Mesenchymal stem cell (in vitro differentiated cells and primary cell): ENCODE measurements around the gene CRTC1.
A peak's percentile ranks its signal among the peaks of the same experiment; 100 is the strongest.

Source experiments
- DNase-seq: peaks from one replicate; pipeline ENCODE4 v3.0.0-alpha.2; 2013
- H2AFZ ChIP-seq: one replicate; pipeline ENCODE4 v1.6.1; 2013; ENCODE audit warnings: low read depth, mild to moderate bottlenecking, control low read depth, inconsistent platforms, low read length, moderate library complexity
- H2AK5ac ChIP-seq: 2 replicates; pipeline ENCODE4 v1.6.1; 2013; ENCODE audit warnings: low read length, moderate library complexity, mild to moderate bottlenecking, inconsistent platforms; ENCODE audit not compliant: severe bottlenecking
- H2BK120ac ChIP-seq: one replicate; pipeline ENCODE4 v1.6.1; 2013; ENCODE audit warnings: low read depth, mild to moderate bottlenecking, inconsistent platforms, low read length, moderate library complexity
- H2BK12ac ChIP-seq, 2 experiments: one replicate each; pipeline ENCODE4 v1.6.1; 2013; ENCODE audit warnings: inconsistent platforms in 2 of 2, low read length in 2 of 2, mild to moderate bottlenecking in 2 of 2, moderate library complexity in 2 of 2, control low read depth in 1 of 2
- H2BK15ac ChIP-seq: one replicate; pipeline ENCODE4 v1.6.1; 2013; ENCODE audit warnings: mild to moderate bottlenecking, low read depth, inconsistent platforms; ENCODE audit not compliant: poor library complexity, severe bottlenecking
- H2BK5ac ChIP-seq: 2 replicates; pipeline ENCODE4 v1.6.1; 2013; ENCODE audit warnings: low read depth, mild to moderate bottlenecking, low read length, control low read depth, inconsistent platforms; ENCODE audit not compliant: poor library complexity, severe bottlenecking
- H3K14ac ChIP-seq, 2 experiments: one replicate each; pipeline ENCODE4 v1.6.1; 2013; ENCODE audit warnings: inconsistent platforms in 2 of 2, low read length in 2 of 2, control low read depth in 1 of 2, mild to moderate bottlenecking in 1 of 2, moderate library complexity in 1 of 2
- H3K18ac ChIP-seq, 2 experiments: one replicate each; pipeline ENCODE4 v1.6.1; 2013; ENCODE audit warnings: inconsistent platforms in 2 of 2, low read length in 2 of 2, control low read depth in 1 of 2, low read depth in 1 of 2, mild to moderate bottlenecking in 1 of 2
- H3K23ac ChIP-seq, 2 experiments: one replicate each; pipeline ENCODE4 v1.6.1; 2013; ENCODE audit warnings: inconsistent platforms in 2 of 2, low read length in 2 of 2, mild to moderate bottlenecking in 2 of 2, moderate library complexity in 2 of 2, control low read depth in 1 of 2
- H3K27ac ChIP-seq: 2 replicates; pipeline ENCODE4 v1.5.1; 2013; ENCODE audit warnings: mild to moderate bottlenecking, moderate library complexity, low read length, control low read depth, inconsistent platforms; ENCODE audit not compliant: poor library complexity, severe bottlenecking
- H3K27me3 ChIP-seq, 2 experiments: 2 replicates each; pipeline versions ENCODE4 v1.6.1 to v1.7.0; 2013; ENCODE audit warnings: low read length in 2 of 2, mild to moderate bottlenecking in 2 of 2, moderate library complexity in 2 of 2, control low read depth in 1 of 2, inconsistent platforms in 1 of 2; ENCODE audit not compliant: control insufficient read depth in 1 of 2, insufficient read depth in 1 of 2
- H3K36me3 ChIP-seq, 2 experiments: 2 replicates each; pipeline versions ENCODE4 v1.6.1 to v1.7.0; 2013; ENCODE audit warnings: low read length in 2 of 2, control low read depth in 1 of 2, inconsistent platforms in 1 of 2, low read depth in 1 of 2, mild to moderate bottlenecking in 1 of 2; ENCODE audit not compliant: insufficient read depth in 2 of 2, control insufficient read depth in 1 of 2
- H3K4ac ChIP-seq, 2 experiments: one replicate each; pipeline ENCODE4 v1.6.1; 2013; ENCODE audit warnings: inconsistent platforms in 2 of 2, low read length in 2 of 2, mild to moderate bottlenecking in 2 of 2, moderate library complexity in 2 of 2, control low read depth in 1 of 2, low read depth in 1 of 2
- H3K4me1 ChIP-seq: 2 replicates; pipeline ENCODE4 v1.6.1; 2013; ENCODE audit warnings: low read depth, low read length, control low read depth; ENCODE audit not compliant: control insufficient read depth, insufficient read depth
- H3K4me2 ChIP-seq: 2 replicates; pipeline ENCODE4 v1.6.1; 2013; ENCODE audit warnings: low read length, mild to moderate bottlenecking, inconsistent platforms; ENCODE audit not compliant: poor library complexity, severe bottlenecking
- H3K4me3 ChIP-seq, 2 experiments: 2 replicates each; pipeline versions ENCODE4 v1.5.1 to v1.7.0; 2013; ENCODE audit warnings: low read length in 2 of 2, mild to moderate bottlenecking in 2 of 2, control low read depth in 1 of 2, low read depth in 1 of 2; ENCODE audit not compliant: insufficient read depth in 1 of 2
- H3K79me1 ChIP-seq: replicated peaks from 2 replicates; pipeline ENCODE4 v1.6.1; 2013; ENCODE audit warnings: mild to moderate bottlenecking, control low read depth, low read length, inconsistent platforms; ENCODE audit not compliant: poor library complexity, severe bottlenecking
- H3K9ac ChIP-seq: 2 replicates; pipeline ENCODE4 v1.7.0; 2013; ENCODE audit warnings: mild to moderate bottlenecking, low read length, moderate library complexity
- H3K9me3 ChIP-seq: 2 replicates; pipeline ENCODE4 v1.7.0; 2013; ENCODE audit warnings: mild to moderate bottlenecking, low read length; ENCODE audit not compliant: control insufficient read depth
- H4K8ac ChIP-seq: one replicate; pipeline ENCODE4 v1.6.1; 2013; ENCODE audit warnings: inconsistent platforms, mild to moderate bottlenecking, low read length, moderate library complexity
- H4K91ac ChIP-seq: one replicate; pipeline ENCODE4 v1.6.1; 2013; ENCODE audit warnings: mild to moderate bottlenecking, low read length, inconsistent platforms
- WGBS: methylation state at CpG from one replicate; pipeline ENCODE4 v1.1.7; 2013; ENCODE audit warnings: mixed read lengths; 5-methylcytosine and 5-hydroxymethylcytosine counted together

CRTC1 gene

GRCh38 chr19:18700501-18701249 is 17.2 kb downstream of the CRTC1 start:
- no peak overlapping the region for H3K23ac ChIP-seq
- H3K4me1 ChIP-seq, result peaks cover 26% of the 10 kb centered on the region
- no peak overlapping the region for H2AFZ ChIP-seq
- H2BK15ac ChIP-seq, result no peak overlapping the region
- H3K27ac ChIP-seq, result peak overlapping the region; percentile 1
- no peaks in the 10 kb centered on the region for H3K27me3 ChIP-seq
- peak overlapping the region; percentile 84 for H3K9ac ChIP-seq
- no peak overlapping the region for H2BK12ac ChIP-seq
- H2AK5ac ChIP-seq, result no peak overlapping the region
- H3K79me1 ChIP-seq, result peaks cover 34% of the 10 kb centered on the region
- H4K8ac ChIP-seq, result peak overlapping the region; percentile 33
- H4K91ac ChIP-seq, result peak overlapping the region; percentile 34
- no peak overlapping the region for H2BK120ac ChIP-seq
- H2BK5ac ChIP-seq, result no peak overlapping the region
- no peaks in the 10 kb centered on the region for H3K9me3 ChIP-seq
- 6% methylated on average over 27 of the region's 35 CpGs for WGBS
- no peak overlapping the region for H3K14ac ChIP-seq
- DNase-seq, result peak; percentile 70
- H3K18ac ChIP-seq, result peak overlapping the region in 1 of 2 experiments; percentile 7
- H3K4me2 ChIP-seq, result peak overlapping the region; percentile 77
- no peak overlapping the region for H3K4ac ChIP-seq
- H3K4me3 ChIP-seq, result peak overlapping the region; percentile 29 to 82
- H3K36me3 ChIP-seq, result peaks cover 0 to 3% of the 10 kb centered on the region in 2 experiments

GRCh38 chr19:18701250-18701608 is 17.7 kb downstream of the CRTC1 start:
- Histone ChIP-seq H3K4ac (no peak overlapping the region), H3K4me1 (peaks cover 26% of the 10 kb centered on the region), H3K9ac (peak overlapping the region; percentile 84), H3K14ac (no peak overlapping the region), H4K91ac (no peak overlapping the region), H3K27ac (no peak overlapping the region), H3K79me1 (peaks cover 29% of the 10 kb centered on the region), H2BK15ac (no peak overlapping the region), H3K18ac (peak overlapping the region in 1 of 2 experiments; percentile 18), H3K4me3 (peak overlapping the region in 1 of 2 experiments; percentile 82), H3K36me3 (peaks cover 0 to 3% of the 10 kb centered on the region in 2 experiments), H4K8ac (no peak overlapping the region), H3K27me3 (no peaks in the 10 kb centered on the region), H2BK5ac (no peak overlapping the region), H2BK120ac (no peak overlapping the region), H2AFZ (no peak overlapping the region), H2AK5ac (no peak overlapping the region), H3K9me3 (no peaks in the 10 kb centered on the region), H3K23ac (no peak overlapping the region), H2BK12ac (no peak overlapping the region), H3K4me2 (peak overlapping the region; percentile 77)
- no peak for DNase-seq
- 53% methylated on average over 7 of the region's 7 CpGs for WGBS

- no peaks in the 10 kb centered on the region for H3K9me3 ChIP-seq
- WGBS, result 91% methylated on average over 2 of the region's 4 CpGs
- no peak overlapping the region for H4K91ac ChIP-seq
- no peaks in the 10 kb centered on the region for H3K27me3 ChIP-seq
- H3K23ac ChIP-seq, result no peak overlapping the region
- H2BK15ac ChIP-seq, result no peak overlapping the region
- H2BK120ac ChIP-seq, result no peak overlapping the region
- no peak overlapping the region for H4K8ac ChIP-seq
- H3K9ac ChIP-seq, result no peak overlapping the region
- H2BK5ac ChIP-seq, result no peak overlapping the region
- peaks cover 23% of the 10 kb centered on the region for H3K4me1 ChIP-seq
- no peak overlapping the region for H2BK12ac ChIP-seq
- H2AFZ ChIP-seq, result no peak overlapping the region
- H3K79me1 ChIP-seq, result peaks cover 33% of the 10 kb centered on the region
- H3K27ac ChIP-seq, result no peak overlapping the region
- H3K14ac ChIP-seq, result no peak overlapping the region
- H3K36me3 ChIP-seq, result no peaks in the 10 kb centered on the region
- H2AK5ac ChIP-seq, result no peak overlapping the region
- H3K4me3 ChIP-seq, result no peak overlapping the region
- H3K4me2 ChIP-seq, result no peak overlapping the region
- no peak overlapping the region for H3K4ac ChIP-seq
- no peak for DNase-seq
- H3K18ac ChIP-seq, result no peak overlapping the region
Observed at GRCh38 chr19:18704054-18704453, 20.6 kb downstream of the CRTC1 start.

- peaks cover 30% of the 10 kb centered on the region for H3K79me1 ChIP-seq
- no peak overlapping the region for H3K4me3 ChIP-seq
- no peak overlapping the region for H2AFZ ChIP-seq
- H2BK12ac ChIP-seq, result no peak overlapping the region
- H3K4me2 ChIP-seq, result no peak overlapping the region
- no peak overlapping the region for H3K9ac ChIP-seq
- H3K27ac ChIP-seq, result no peak overlapping the region
- H3K4ac ChIP-seq, result no peak overlapping the region
- no peak overlapping the region for H2BK15ac ChIP-seq
- no peak overlapping the region for H2BK120ac ChIP-seq
- H4K8ac ChIP-seq, result no peak overlapping the region
- H2BK5ac ChIP-seq, result no peak overlapping the region
- H3K23ac ChIP-seq, result no peak overlapping the region
- no peak overlapping the region for H3K18ac ChIP-seq
- WGBS, result 92% methylated on average over 7 of the region's 7 CpGs
- H3K36me3 ChIP-seq, result peaks cover 0 to 3% of the 10 kb centered on the region in 2 experiments
- peaks cover 16% of the 10 kb centered on the region for H3K4me1 ChIP-seq
- H3K14ac ChIP-seq, result no peak overlapping the region
- H3K9me3 ChIP-seq, result no peaks in the 10 kb centered on the region
- no peak overlapping the region for H2AK5ac ChIP-seq
- no peak for DNase-seq
- no peak overlapping the region for H4K91ac ChIP-seq
- no peaks in the 10 kb centered on the region for H3K27me3 ChIP-seq
Observed at GRCh38 chr19:18704971-18705370, 21.5 kb downstream of the CRTC1 start.
